Muscle layer of duodenum (tissue), 2 donors: ENCODE measurements around the gene RARRES2.

Experiments
- H3K27ac ChIP-seq: one replicate; pipeline ENCODE4 v1.7.0; 2013; ENCODE audit warnings: mild to moderate bottlenecking, low read length
- H3K27me3 ChIP-seq: one replicate; pipeline ENCODE4 v1.7.0; 2013; ENCODE audit warnings: low read depth, mild to moderate bottlenecking, control low read depth, low read length
- H3K36me3 ChIP-seq, 2 donors: one replicate each; pipeline ENCODE4 v1.7.0; 2013; ENCODE audit warnings: low read length in 2 of 2, control low read depth in 1 of 2, mild to moderate bottlenecking in 1 of 2; ENCODE audit not compliant: insufficient read depth in 2 of 2, control insufficient read depth in 1 of 2
- H3K4me1 ChIP-seq, 2 donors: one replicate each; pipeline ENCODE4 v1.7.0; 2013; ENCODE audit warnings: low read length in 2 of 2, mild to moderate bottlenecking in 2 of 2, control low read depth in 1 of 2, moderate library complexity in 1 of 2; ENCODE audit not compliant: insufficient read depth in 2 of 2, control insufficient read depth in 1 of 2
- H3K4me3 ChIP-seq, 2 donors: one replicate each; pipeline ENCODE4 v1.7.0; 2013; ENCODE audit warnings: low read length in 2 of 2, low read depth in 1 of 2, mild to moderate bottlenecking in 1 of 2
- H3K9me3 ChIP-seq, 2 donors: one replicate each; pipeline ENCODE4 v1.7.0; 2013; ENCODE audit warnings: low read length in 2 of 2, control low read depth in 1 of 2, mild to moderate bottlenecking in 1 of 2; ENCODE audit not compliant: control insufficient read depth in 1 of 2
- donor health status: healthy.

RARRES2 gene

DNA sequence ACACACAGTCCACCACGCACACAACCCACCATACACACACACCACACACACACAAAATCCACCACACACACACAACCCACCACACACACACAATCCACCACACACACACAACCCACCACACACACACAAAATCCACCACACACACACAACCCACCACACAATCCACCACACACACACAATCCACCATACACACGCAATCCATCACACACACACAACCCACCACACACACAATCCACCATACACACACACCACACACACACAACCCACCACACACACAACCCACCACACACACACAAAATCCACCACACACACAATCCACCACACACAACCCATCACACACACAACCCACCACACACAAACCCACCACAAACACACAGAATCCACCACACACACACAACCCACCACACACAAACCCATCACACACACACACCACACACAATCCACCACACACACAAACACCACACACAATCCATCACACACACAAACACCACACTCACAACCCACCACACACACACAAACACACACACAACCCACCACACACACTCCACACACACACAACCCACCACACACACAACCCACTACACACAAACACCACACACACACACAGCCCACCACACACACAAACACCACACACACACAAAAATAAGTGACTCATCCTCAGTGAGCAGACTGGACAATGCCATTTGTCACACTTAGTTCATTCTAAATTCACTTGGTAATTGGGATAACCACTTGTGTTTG, 18.4 kb upstream of the RARRES2 start:
- Histone ChIP-seq H3K36me3 (no peaks in the 10 kb centered on the region), H3K27ac (no peak overlapping the region), H3K27me3 (no peaks in the 10 kb centered on the region), H3K4me3 (no peak overlapping the region), H3K4me1 (peaks cover 0 to 18% of the 10 kb centered on the region in 2 donors), H3K9me3 (no peaks in the 10 kb centered on the region)

DNA sequence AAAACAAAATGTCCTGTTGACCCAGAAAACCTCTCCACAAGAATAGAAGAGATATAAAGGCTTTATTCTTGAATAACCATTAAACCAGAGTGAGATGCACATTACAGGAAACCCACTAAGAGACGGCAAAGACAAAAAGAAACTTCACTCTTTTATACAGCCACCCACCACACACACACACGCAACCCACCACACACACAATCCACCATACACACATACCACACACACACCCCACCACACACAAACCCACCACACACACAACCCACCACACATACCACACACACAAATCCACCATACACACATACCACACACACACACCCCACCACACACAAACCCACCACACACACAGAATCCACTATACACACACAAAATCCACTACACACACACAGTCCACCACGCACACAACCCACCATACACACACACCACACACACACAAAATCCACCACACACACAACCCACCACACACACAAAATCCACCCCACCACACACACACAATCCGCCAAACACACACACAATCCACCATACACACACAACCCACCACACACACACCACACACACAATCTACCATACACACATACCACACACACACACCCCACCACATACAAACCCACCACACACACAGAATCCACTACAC, 17.7 kb upstream of the RARRES2 start:
- Histone ChIP-seq H3K27me3 (no peaks in the 10 kb centered on the region), H3K4me3 (no peak overlapping the region), H3K36me3 (no peaks in the 10 kb centered on the region), H3K4me1 (peaks cover 0 to 22% of the 10 kb centered on the region in 2 donors), H3K9me3 (no peaks in the 10 kb centered on the region), H3K27ac (no peak overlapping the region)

DNA sequence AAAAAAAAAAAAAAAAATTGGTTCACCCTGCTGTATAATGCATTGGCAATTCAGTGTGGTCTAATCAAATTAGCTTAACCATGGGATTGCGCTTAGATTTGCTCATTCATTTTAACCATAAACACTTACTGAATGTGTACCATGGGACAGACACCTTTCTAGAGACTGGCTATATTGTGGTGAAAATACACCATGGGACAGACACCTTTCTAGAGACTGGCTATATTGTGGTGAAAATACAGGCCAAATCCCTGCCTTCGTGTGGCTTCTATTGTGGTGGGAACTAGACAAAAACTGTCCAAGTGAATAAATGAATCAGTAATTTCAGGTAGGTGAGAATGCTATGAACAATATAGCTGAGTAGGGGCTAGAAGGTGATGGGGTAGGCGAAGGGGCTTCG, 17.0 kb upstream of the RARRES2 start:
- peaks cover 0 to 22% of the 10 kb centered on the region in 2 donors for H3K4me1 ChIP-seq
- H3K27ac ChIP-seq: no peak overlapping the region
- no peak overlapping the region for H3K4me3 ChIP-seq
- H3K27me3 ChIP-seq: no peaks in the 10 kb centered on the region
- no peaks in the 10 kb centered on the region for H3K36me3 ChIP-seq
- H3K9me3 ChIP-seq: no peaks in the 10 kb centered on the region

DNA sequence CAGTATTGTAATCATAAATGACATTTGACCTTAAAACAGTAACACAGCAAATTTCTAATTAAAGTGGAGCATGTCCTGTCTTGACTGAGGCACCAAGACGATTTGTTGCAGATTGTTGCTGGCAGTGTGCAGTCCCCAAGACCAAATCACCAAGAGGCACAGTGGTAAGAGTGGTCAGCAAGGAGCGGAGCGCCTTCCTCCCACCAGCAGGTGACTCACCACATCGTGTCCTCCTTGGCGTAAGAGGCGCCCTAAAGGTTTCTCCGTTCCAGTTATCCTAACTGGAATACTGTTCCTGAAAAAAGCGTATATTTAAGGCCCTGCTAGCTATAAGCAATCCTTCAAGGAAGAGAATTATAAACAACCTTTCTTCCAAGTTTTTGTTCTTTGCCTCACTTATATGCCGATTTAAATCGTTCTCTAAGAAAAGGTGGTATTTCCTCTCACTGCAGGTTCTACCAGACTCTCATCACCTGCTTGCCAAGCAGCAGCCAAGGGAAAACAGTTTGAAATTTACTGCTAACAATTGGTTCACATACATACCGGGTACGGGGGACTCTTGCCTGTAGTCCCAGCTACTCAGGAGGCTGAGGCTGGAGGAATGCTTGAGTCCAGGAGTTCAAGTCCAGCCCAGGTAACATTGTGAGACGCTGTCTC, 16.5 kb upstream of the RARRES2 start:
- H3K4me3 ChIP-seq: no peak overlapping the region

DNA sequence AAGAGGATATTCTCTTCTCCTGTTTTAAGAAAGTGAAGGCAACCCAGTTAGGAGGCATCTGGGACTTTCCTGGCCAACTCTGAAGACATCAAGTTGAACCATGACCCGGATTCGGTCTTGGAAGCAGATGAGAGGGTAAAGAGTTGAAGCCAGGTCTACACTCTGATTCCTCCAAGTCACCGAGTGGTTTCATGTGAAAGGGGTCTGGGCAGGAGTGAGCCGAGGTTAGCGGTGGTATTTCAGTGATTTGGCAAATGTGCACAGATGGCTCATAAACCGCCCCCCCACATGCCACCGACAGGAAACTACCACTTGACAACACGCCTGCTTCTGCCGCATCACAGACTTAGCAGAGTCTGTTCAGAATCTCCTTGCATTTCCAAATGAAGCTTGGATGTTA, 15.8 kb upstream of the RARRES2 start:
- Histone ChIP-seq H3K36me3 (no peaks in the 10 kb centered on the region), H3K4me3 (no peak overlapping the region), H3K9me3 (no peaks in the 10 kb centered on the region), H3K4me1 (peaks cover 0 to 22% of the 10 kb centered on the region in 2 donors), H3K27ac (no peak overlapping the region), H3K27me3 (no peaks in the 10 kb centered on the region)

More for the DNA sequence above, 16.5 kb upstream of the RARRES2 start:
- Histone ChIP-seq H3K9me3 (no peaks in the 10 kb centered on the region), H3K36me3 (no peaks in the 10 kb centered on the region), H3K4me1 (peaks cover 0 to 22% of the 10 kb centered on the region in 2 donors), H3K27me3 (no peaks in the 10 kb centered on the region), H3K27ac (no peak overlapping the region)

DNA sequence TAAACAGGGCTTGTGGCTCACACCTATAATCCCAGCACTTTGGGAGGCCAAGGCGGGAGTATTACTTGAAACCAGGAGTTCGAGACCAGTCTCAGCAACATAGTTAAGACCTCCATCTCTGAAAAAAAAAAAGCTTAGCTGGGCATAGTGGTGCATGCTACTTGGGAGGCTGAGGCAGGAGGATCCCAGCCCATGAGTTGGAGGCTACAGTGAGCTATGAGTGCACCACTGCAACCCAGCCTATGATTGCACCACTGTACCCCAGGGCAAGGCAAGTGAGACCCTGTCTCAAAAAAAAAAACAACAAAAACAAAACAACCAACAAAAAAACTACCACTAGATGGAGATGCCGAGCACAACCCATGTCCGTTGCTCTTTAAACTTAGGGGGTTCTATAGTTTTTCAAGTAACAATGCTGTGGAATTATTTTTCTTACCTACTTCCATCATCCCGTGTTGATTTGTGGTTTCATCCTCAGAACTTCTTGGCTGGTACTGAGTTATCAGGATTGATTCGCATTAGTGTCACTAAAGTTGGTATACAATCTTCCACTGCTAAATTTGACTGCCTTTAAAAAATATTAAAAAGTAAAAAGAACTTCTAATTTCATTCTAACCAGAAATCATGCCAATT, 15.0 kb upstream of the RARRES2 start:
- Histone ChIP-seq H3K4me3 (no peak overlapping the region), H3K9me3 (no peaks in the 10 kb centered on the region), H3K27me3 (no peaks in the 10 kb centered on the region), H3K4me1 (peaks cover 0 to 22% of the 10 kb centered on the region in 2 donors), H3K27ac (no peak overlapping the region), H3K36me3 (no peaks in the 10 kb centered on the region)

DNA sequence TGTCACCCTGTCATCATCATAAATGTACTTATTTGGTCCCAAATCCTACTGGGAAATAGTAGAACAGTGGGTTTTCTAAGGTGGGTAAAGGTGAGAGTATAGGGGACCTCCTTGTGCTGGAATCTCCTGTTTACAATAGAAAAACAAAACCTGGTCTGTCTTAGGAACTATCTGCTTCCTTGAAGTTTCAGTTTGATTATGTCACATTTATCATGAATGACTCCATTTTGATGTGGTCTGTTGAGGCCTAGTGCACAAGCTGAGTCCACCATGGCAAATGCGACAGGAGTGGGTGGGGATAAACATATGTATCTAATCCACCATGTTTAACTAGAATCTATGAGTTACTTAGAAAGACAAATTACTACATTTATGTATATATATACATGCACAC, 14.2 kb upstream of the RARRES2 start:
- H3K9me3 ChIP-seq: no peaks in the 10 kb centered on the region
- no peaks in the 10 kb centered on the region for H3K36me3 ChIP-seq
- no peak overlapping the region for H3K27ac ChIP-seq
- H3K27me3 ChIP-seq: no peaks in the 10 kb centered on the region
- H3K4me3 ChIP-seq: no peak overlapping the region
- H3K4me1 ChIP-seq: peaks cover 0 to 16% of the 10 kb centered on the region in 2 donors

DNA sequence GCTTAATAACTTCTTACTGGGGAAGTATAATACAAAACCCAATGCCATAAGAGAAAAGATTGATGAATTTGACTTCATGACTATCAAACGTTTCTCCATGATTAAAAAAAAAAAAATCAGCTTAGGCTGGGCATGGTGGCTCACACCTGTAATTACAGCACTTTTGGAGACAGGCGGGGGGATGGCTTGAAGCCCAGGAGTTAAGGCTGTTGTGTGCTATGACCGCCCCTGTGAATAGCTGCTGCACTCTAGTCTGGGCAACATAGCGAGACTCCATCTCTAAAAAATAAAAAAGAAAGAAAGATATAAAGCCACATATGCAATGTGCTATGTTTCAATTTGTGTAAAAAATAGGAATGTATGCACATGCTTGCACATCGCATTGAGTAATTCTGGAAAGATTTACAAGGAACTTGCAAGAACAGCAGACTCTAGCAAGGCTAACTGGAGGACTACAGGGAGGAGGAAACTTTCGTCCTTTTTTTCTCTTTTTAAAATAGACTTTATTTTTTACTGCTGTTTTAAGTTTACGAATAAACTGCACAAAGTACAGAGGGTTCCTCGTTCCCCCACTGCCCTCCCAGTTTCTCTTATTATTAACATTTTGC, 10.3 kb upstream of the RARRES2 start:
- no peaks in the 10 kb centered on the region for H3K9me3 ChIP-seq
- H3K27me3 ChIP-seq: no peaks in the 10 kb centered on the region
- no peaks in the 10 kb centered on the region for H3K36me3 ChIP-seq
- no peak overlapping the region for H3K27ac ChIP-seq
- H3K4me1 ChIP-seq: peaks cover 0 to 16% of the 10 kb centered on the region in 2 donors
- no peak overlapping the region for H3K4me3 ChIP-seq

DNA sequence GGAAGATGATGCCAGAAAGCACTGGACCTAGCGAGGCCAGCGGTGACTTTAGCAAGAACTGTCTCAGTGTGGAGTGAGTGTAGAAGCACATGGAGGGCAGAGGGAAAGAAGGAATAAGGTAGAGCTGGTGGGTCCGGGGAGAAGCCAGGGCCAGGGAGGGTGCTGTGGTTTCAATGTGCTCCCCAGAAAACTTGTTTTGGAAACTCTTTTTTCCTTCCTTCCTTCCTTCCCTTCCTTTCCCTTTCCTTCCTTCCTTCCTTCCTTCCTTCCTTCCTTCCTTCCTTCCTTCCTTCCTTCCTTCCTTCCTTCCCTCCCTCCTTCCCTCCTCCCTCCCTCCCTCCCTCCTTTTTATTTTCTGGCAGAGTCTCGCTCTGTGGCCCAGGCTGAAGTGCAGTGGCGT, 5.5 kb upstream of the RARRES2 start:
- peaks cover 0 to 3% of the 10 kb centered on the region in 2 donors for H3K4me1 ChIP-seq
- H3K36me3 ChIP-seq: no peaks in the 10 kb centered on the region
- H3K4me3 ChIP-seq: no peak overlapping the region
- H3K27ac ChIP-seq: no peak overlapping the region
- no peaks in the 10 kb centered on the region for H3K27me3 ChIP-seq
- peaks cover 0 to 3% of the 10 kb centered on the region in 2 donors for H3K9me3 ChIP-seq

DNA sequence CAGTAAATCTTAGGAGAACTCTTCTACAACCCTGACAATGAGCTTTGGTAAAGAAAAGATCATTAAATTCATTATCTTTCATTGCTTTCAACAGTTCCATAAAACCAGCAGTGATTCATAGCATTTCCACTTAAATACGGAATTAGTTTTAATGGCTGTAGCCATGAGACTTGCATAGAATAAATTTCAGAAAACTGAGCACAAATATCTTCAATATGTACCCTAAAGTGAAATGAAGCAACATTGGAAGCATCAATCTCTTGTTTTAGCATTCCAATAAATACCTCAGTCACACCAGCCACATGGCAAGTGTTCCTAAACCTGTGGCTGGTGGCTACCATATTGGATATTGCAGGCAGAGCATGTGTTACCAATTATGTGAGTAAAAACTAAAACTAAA, 3.6 kb upstream of the RARRES2 start:
- Histone ChIP-seq H3K27me3 (no peaks in the 10 kb centered on the region), H3K4me3 (no peak overlapping the region), H3K4me1 (peaks cover 0 to 10% of the 10 kb centered on the region in 2 donors)

DNA sequence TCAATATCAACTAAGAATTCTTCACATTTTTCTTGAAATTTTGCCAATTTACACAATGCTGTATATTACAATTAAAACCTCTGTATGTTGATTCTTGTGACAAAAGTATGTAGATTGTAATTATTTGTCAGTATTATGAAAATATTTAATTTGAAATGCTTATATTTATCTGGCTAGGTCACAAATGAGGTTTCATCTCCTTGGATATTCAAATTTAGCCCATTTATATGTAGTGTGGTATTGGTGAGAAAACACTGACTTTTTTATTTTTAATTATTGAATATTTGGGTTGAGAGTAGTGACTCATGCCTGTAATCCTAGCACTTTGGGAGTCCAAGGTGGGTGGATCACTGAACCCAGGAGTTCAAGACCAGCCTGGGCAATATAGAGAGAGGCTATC, 2.9 kb upstream of the RARRES2 start:
- Histone ChIP-seq H3K9me3 (peaks cover 0 to 3% of the 10 kb centered on the region in 2 donors), H3K4me3 (no peak overlapping the region), H3K27me3 (no peaks in the 10 kb centered on the region), H3K4me1 (peaks cover 0 to 17% of the 10 kb centered on the region in 2 donors), H3K36me3 (no peaks in the 10 kb centered on the region), H3K27ac (no peak overlapping the region)

More for the DNA sequence above, 3.6 kb upstream of the RARRES2 start:
- Histone ChIP-seq H3K9me3 (peaks cover 0 to 3% of the 10 kb centered on the region in 2 donors), H3K36me3 (no peaks in the 10 kb centered on the region), H3K27ac (no peak overlapping the region)
